ENCODE data around the gene OR1M1. TPM values are rescaled to one million over a fixed set of nuclear protein-coding genes. Genes with fewer than 3 reads are reported as not detected.

Gene OR1M1
- total and polyA plus RNA-seq, 9 of the 15 experiments (the other 6 are each of a cell fraction or from before 2014, with no cell fraction given): not detected

GRCh38 chr19:9116547-9116946 lies 29.7 kb downstream of the OR1M1 start:
- no peak overlapping the region for H3K9ac ChIP-seq (ENCODE audit: insufficient read depth in 1 of 2, low read depth in 2 of 2, low read length in 2 of 2)
- no peaks in the 10 kb centered on the region for H3K9me3 ChIP-seq (replicated peaks; ENCODE audit: control insufficient read depth, insufficient read depth, low read depth, low read length)
- CTCF ChIA-PET (ENCODE audit: low intra/inter-chr PET ratio): interaction anchor here (0.5 kb wide), 1 partner anchor 11 kb away, joined by 3 read pairs; no protein-coding TSS in a partner anchor
- no peaks in the 10 kb centered on the region for H3K9me1 ChIP-seq (ENCODE audit: control insufficient read depth, insufficient read depth, low read length)
- ATAC-seq (peak; percentile 56), FAIRE-seq (peak; percentile 32), DNase-seq (ENCODE audit: extremely low read depth in 1 of 4, low spot score in 3 of 4) (peak in 1 of 4 experiments; percentile 16)
- peaks cover 12% of the 10 kb centered on the region in 2 experiments; a peak in 4 of 5 replicates for H3K4me1 ChIP-seq (replicated peaks in 1 of 2; ENCODE audit: control insufficient read depth in 2 of 2, insufficient read depth in 2 of 2, low read length in 2 of 2)
- H3K4me2 ChIP-seq (ENCODE audit: insufficient read depth, low read length): peak overlapping the region; percentile 40
- no peak overlapping the region for H3K27ac ChIP-seq (ENCODE audit: extremely low read depth, low read depth, low read length)
- no peaks in the 10 kb centered on the region for H3K36me3 ChIP-seq (ENCODE audit: control insufficient read depth, insufficient read depth, low read length)
- no peaks in the 10 kb centered on the region for H4K20me1 ChIP-seq (replicated peaks; ENCODE audit: control insufficient read depth, insufficient read depth, low read length)
- peak overlapping the region; percentile 2; the same call in 1 of the 2 replicates for H3K4me3 ChIP-seq
- BruUV-seq (replicated peaks): no TSS peak
- H3K27me3 ChIP-seq (ENCODE audit: control insufficient read depth in 2 of 2, insufficient read depth in 2 of 2, low read length in 2 of 2): no peaks in the 10 kb centered on the region
- intact Hi-C loops (cut with micrococcal nuclease) (no loop called here), in situ Hi-C loops (cut with MboI) (no loop called here)
- 2% methylated on average over 5 of the region's 5 CpGs for WGBS (ENCODE audit: insufficient coverage, low coverage, missing lambda C conversion rate)
- POLR2A ChIA-PET: interaction anchor here (0.7 kb wide), 1 partner anchor 10 kb away, joined by 3 read pairs; no protein-coding TSS in a partner anchor
- H3K79me2 ChIP-seq (ENCODE audit: control insufficient read depth, insufficient read depth, low read length): no peaks in the 10 kb centered on the region
- H2AFZ ChIP-seq (ENCODE audit: low read depth, low read length): peak overlapping the region; percentile 75
- TF ChIP-seq, protein P1, sequence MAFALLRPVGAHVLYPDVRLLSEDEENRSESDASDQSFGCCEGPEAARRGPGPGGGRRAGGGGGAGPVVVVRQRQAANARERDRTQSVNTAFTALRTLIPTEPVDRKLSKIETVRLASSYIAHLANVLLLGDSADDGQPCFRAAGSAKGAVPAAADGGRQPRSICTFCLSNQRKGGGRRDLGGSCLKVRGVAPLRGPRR (CRISPR knock-in tag; IDR thresholded peaks at IDR 0.05): no peak
- no peak for TF ChIP-seq MYBL2 (IDR thresholded peaks at IDR 0.05; ENCODE audit: low read depth)
- no peak for TF ChIP-seq MYBL2 (CRISPR knock-in tag; IDR thresholded peaks at IDR 0.05; ENCODE audit: borderline replicate concordance)
- TF ChIP-seq, protein P2, sequence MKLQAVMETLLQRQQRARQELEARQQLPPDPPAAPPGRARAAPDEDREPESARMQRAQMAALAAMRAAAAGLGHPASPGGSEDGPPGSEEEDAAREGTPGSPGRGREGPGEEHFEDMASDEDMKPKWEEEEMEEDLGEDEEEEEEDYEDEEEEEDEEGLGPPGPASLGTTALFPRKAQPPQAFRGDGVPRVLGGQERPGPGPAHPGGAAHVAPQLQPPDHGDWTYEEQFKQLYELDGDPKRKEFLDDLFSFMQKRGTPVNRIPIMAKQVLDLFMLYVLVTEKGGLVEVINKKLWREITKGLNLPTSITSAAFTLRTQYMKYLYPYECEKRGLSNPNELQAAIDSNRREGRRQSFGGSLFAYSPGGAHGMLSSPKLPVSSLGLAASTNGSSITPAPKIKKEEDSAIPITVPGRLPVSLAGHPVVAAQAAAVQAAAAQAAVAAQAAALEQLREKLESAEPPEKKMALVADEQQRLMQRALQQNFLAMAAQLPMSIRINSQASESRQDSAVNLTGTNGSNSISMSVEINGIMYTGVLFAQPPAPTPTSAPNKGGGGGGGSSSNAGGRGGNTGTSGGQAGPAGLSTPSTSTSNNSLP (IDR thresholded peaks at IDR 0.05; ENCODE audit: borderline replicate concordance, low read depth, low read length): no peak
- no peak for TF ChIP-seq STAT5A (IDR thresholded peaks at IDR 0.05; ENCODE audit: borderline replicate concordance, low read length)
- TF ChIP-seq PRMT5 (CRISPR knock-in tag; IDR thresholded peaks at IDR 0.05): no peak
- TF ChIP-seq FOXM1 (IDR thresholded peaks at IDR 0.05; ENCODE audit: low read depth): no peak
- no peak for TF ChIP-seq FOXM1 (CRISPR knock-in tag; IDR thresholded peaks at IDR 0.05; ENCODE audit: low read depth)
- no peak for TF ChIP-seq MBD1 (CRISPR knock-in tag; IDR thresholded peaks at IDR 0.05)
- no peak for TF ChIP-seq NFXL1 (CRISPR knock-in tag; IDR thresholded peaks at IDR 0.05)
- TF ChIP-seq, protein P3, sequence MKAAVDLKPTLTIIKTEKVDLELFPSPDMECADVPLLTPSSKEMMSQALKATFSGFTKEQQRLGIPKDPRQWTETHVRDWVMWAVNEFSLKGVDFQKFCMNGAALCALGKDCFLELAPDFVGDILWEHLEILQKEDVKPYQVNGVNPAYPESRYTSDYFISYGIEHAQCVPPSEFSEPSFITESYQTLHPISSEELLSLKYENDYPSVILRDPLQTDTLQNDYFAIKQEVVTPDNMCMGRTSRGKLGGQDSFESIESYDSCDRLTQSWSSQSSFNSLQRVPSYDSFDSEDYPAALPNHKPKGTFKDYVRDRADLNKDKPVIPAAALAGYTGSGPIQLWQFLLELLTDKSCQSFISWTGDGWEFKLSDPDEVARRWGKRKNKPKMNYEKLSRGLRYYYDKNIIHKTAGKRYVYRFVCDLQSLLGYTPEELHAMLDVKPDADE (conservative IDR thresholded peaks at IDR 0.05; ENCODE audit: control insufficient read depth, low read depth, low read length): no peak
- TF ChIP-seq ARID1B (IDR thresholded peaks at IDR 0.05): 0 out of 2 replicates have a peak, but pooled peaks have one; percentile 17
- TF ChIP-seq HDAC6 (IDR thresholded peaks at IDR 0.05; ENCODE audit: low read depth, low read length): no peak
- no peak for TF ChIP-seq NR4A1 (CRISPR knock-in tag; IDR thresholded peaks at IDR 0.05)
- TF ChIP-seq NR4A1 (tag; IDR thresholded peaks at IDR 0.05): no peak
- no peak for TF ChIP-seq ZNF445 (CRISPR knock-in tag; IDR thresholded peaks at IDR 0.05; ENCODE audit: low read depth)
- no peak for TF ChIP-seq YBX1 (IDR thresholded peaks at IDR 0.05)
- TF ChIP-seq SIRT6 (IDR thresholded peaks at IDR 0.05; ENCODE audit: low read depth, low read length): no peak
- TF ChIP-seq ZNF41 (CRISPR knock-in tag; conservative IDR thresholded peaks at IDR 0.05): no peak
- no peak for TF ChIP-seq FOSL1 (tag; conservative IDR thresholded peaks at IDR 0.05)
- no peak for TF ChIP-seq SUPT5H (IDR thresholded peaks at IDR 0.05)

Data from K562 (cell line).